Spleen (tissue), 11 donors: ENCODE measurements around the gene HOXD12. TPM values are rescaled to one million over a fixed set of nuclear protein-coding genes. Genes with fewer than 3 reads are reported as not detected.

ENCODE experiments used
- DNase-seq: peaks from one replicate; pipeline ENCODE4 v3.0.0-alpha.2; 2020
- H3K27ac ChIP-seq, 8 donors: fragments of 200-600 bp; sonication (generic) in 7 of 8; 1 replicate in 4 of 8; 2 replicates in 4 of 8; pipeline versions ENCODE4 v1.5.0 to v1.8.0; 2016 to 2021; ENCODE audit warnings: inconsistent platforms in 4 of 8, mild to moderate bottlenecking in 4 of 8, moderate library complexity in 1 of 8
- H3K27me3 ChIP-seq, 7 donors: fragments of 200-600 bp; sonication (generic) in 6 of 7; replicated peaks in 1 of 7; 1 replicate in 4 of 7; 2 replicates in 3 of 7; pipeline versions ENCODE4 v1.5.0 to v1.8.0; 2016 to 2021; ENCODE audit warnings: inconsistent platforms in 3 of 7, mild to moderate bottlenecking in 1 of 7
- H3K36me3 ChIP-seq, 6 donors: fragments of 200-600 bp; sonication (generic) in 5 of 6; 1 replicate in 4 of 6; 2 replicates in 2 of 6; pipeline versions ENCODE4 v1.5.0 to v1.8.0; 2016 to 2021; ENCODE audit warnings: inconsistent platforms in 2 of 6
- H3K4me1 ChIP-seq, 6 donors: fragments of 200-600 bp; sonication (generic) in 5 of 6; 1 replicate in 3 of 6; 2 replicates in 3 of 6; pipeline versions ENCODE4 v1.5.0 to v1.8.0; 2016 to 2021; ENCODE audit warnings: inconsistent platforms in 3 of 6
- H3K4me3 ChIP-seq, 8 donors: fragments of 200-600 bp; sonication (generic) in 7 of 8; 1 replicate in 4 of 8; 2 replicates in 4 of 8; pipeline versions ENCODE4 v1.5.0 to v1.8.0; 2016 to 2021; ENCODE audit warnings: inconsistent platforms in 4 of 8, mild to moderate bottlenecking in 4 of 8, moderate library complexity in 2 of 8
- H3K9me3 ChIP-seq, 8 donors: fragments of 200-600 bp; sonication (generic) in 7 of 8; 1 replicate in 4 of 8; 2 replicates in 4 of 8; pipeline versions ENCODE4 v1.5.0 to v1.8.0; 2016 to 2021; ENCODE audit warnings: inconsistent platforms in 4 of 8
- POLR2A ChIP-seq, 3 donors: fragments of 450-650 bp; IDR thresholded peaks; one replicate each; pipeline ENCODE4 v1.5.1; 2017; ENCODE audit warnings: antibody characterized with exemption in 3 of 3, mild to moderate bottlenecking in 1 of 3
- POLR2AphosphoS5 ChIP-seq, 3 donors: sonication (generic); formaldehyde crosslinking; IDR thresholded peaks; one replicate each; pipeline ENCODE4 v1.5.1; 2017; ENCODE audit warnings: antibody characterized with exemption in 3 of 3
- WGBS, 5 donors: extraction: QIAGEN DNeasy Blood & Tissue Kit in 3 of 5; methylation state at CpG; one replicate each; pipeline versions ENCODE4 v1.1.5 to v1.1.7; 2013 to 2018; 5-methylcytosine and 5-hydroxymethylcytosine counted together
- intact Hi-C: fragments of 100-400 bp; cut with DNase I; formaldehyde crosslinking; loops from one replicate; pipeline ENCODE4 v1.15.0; 2023; ENCODE audit warnings: low total_unique reads
- polyA plus RNA-seq, 3 donors: library from polyadenylated mRNA; stranded (reverse); fragments of 200-250 nt; gene quantifications; one replicate each; pipeline ENCODE4 v1.2.1, GENCODE V29; 2013
- total RNA-seq, 7 donors: library from RNA; depleted of rRNA in 3 of 7; stranded (reverse); fragments of >200 nt in 3 of 7; fragmentation: NEBNext Ultra II Directional in 4 of 7; extraction: Animal tissue kit (Norgen Biotek cat#: 25700) in 4 of 7; gene quantifications; one replicate each; pipeline versions ENCODE4 v1.1.0 to v1.2.1, GENCODE V29; 2016 to 2021
- TF ChIP-seq, protein P1 (sequence below), 11 experiments: fragments of 200-600 bp in 7 of 11; fragments of 450-650 bp in 4 of 11; sonication (generic) in 4 of 11; IDR thresholded peaks in 8 of 11; conservative IDR thresholded peaks in 3 of 11; 1 replicate in 7 of 11; 2 replicates in 4 of 11; pipeline versions ENCODE4 v1.4.0 to v1.8.0; 2016 to 2021; ENCODE audit warnings: antibody characterized with exemption in 11 of 11, inconsistent platforms in 4 of 11, mild to moderate bottlenecking in 1 of 11
- donor health status: healthy with polysubstance abuse.
- donor health status: DM: no; HTN: no; CAD: no; lungs with moderate emphysema.
- donor health status: DM: no; HTN: no; CAD: no.
- donor health status: Bipolar disorder and iron deficiency.
- donor health status: healthy.
- donor health status: DM: no; HTN: no; CAD: no.
- donor health status: DM: yes; HTN: yes; CAD: no.

HOXD12 gene
- total and polyA plus RNA-seq, 10 donors: not detected

DNA sequence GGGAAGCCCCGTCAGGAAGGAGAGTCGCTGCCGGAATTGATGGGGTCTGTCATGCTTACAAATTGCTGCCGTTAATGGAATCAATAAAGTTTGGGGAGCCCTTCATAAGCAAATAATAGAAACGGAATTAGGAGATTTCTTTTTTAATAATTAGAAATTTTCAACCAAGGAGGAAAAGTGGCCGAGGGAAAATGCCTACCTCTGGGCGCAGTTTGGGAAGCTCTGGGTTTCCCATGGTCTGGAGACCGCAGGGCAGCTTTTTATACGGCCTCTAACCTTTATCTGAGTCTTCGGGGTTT lies 17.1 kb upstream of the HOXD12 start:
- DNase-seq: no peak
- Histone ChIP-seq H3K36me3 (peaks cover 0 to 3% (median 0%) of the 10 kb centered on the region in 6 donors), H3K4me1 (peaks cover 0 to 64% (median 35%) of the 10 kb centered on the region in 6 donors), H3K27me3 (peaks cover 33 to 100% (median 100%) of the 10 kb centered on the region in 7 donors), H3K27ac (no peak overlapping the region), H3K4me3 (peak overlapping the region in 1 of 8 donors; percentile 31), H3K9me3 (peaks cover 0 to 55% (median 4%) of the 10 kb centered on the region in 8 donors)
- WGBS, 5 donors: 4 to 9% (median 8%) methylated on average over 10 of the region's 10 CpGs
- intact Hi-C loops: no loop called here
- no peak for TF ChIP-seq POLR2A (IDR thresholded peaks at IDR 0.05)
- TF ChIP-seq, protein P1, sequence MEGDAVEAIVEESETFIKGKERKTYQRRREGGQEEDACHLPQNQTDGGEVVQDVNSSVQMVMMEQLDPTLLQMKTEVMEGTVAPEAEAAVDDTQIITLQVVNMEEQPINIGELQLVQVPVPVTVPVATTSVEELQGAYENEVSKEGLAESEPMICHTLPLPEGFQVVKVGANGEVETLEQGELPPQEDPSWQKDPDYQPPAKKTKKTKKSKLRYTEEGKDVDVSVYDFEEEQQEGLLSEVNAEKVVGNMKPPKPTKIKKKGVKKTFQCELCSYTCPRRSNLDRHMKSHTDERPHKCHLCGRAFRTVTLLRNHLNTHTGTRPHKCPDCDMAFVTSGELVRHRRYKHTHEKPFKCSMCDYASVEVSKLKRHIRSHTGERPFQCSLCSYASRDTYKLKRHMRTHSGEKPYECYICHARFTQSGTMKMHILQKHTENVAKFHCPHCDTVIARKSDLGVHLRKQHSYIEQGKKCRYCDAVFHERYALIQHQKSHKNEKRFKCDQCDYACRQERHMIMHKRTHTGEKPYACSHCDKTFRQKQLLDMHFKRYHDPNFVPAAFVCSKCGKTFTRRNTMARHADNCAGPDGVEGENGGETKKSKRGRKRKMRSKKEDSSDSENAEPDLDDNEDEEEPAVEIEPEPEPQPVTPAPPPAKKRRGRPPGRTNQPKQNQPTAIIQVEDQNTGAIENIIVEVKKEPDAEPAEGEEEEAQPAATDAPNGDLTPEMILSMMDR (IDR thresholded peaks at IDR 0.05 in 8 of 11, conservative IDR thresholded peaks at IDR 0.05 in 3 of 11): no peak
- TF ChIP-seq POLR2AphosphoS5 (IDR thresholded peaks at IDR 0.05): no peak

DNA sequence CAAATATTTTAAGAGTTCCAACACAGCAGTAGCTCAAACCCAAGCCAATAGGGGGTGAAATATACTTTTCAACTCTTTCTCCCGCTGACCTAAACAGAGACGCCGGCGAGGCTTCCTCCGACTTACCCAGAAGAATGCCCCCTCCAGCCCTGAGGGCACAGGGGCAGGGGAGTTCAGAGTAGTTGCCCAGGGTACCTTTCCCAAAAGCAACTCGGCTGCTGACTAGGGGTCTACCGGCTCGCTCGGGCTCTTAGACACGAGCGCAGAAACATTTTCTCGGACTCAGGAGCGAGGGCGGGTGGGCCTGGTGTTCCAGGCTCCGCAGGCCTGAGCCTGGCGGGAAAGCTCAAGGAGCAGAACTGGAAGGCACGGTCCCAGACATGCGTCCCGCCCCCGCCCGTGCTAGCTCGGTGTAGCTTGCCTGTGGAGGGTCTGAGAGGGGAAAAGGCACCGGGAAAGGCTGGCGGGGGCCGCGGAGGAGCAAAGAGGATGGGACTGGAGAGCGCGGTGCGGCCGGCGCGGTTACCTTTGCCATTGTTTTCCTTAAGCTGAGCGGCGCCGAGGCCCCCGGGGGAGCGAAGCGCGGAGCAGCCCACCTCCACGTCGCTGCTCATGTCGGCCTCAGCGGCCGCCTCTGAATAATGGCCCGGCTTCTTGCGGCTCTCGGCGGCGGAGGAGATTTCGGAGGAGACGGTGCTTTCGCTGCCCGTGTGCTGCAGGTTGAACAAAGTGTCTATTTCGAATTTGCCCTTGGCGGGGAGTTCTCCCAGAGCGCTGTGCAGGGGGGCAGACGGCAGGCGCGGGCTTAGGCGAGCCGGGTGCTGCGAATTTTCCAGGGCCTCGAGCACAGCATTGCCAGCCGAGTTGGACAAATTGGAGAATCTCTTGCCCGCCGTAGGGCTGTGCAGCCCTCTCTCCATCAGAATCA lies 16.5 kb upstream of the HOXD12 start:
- 6 to 15% (median 11%) methylated on average over 63 to 66 of the region's 66 CpGs for WGBS, 5 donors
- no peak for DNase-seq
- intact Hi-C loops: no loop called here
- TF ChIP-seq, protein P1 (IDR thresholded peaks at IDR 0.05 in 8 of 11, conservative IDR thresholded peaks at IDR 0.05 in 3 of 11): no peak
- TF ChIP-seq POLR2A (IDR thresholded peaks at IDR 0.05) (no peak), POLR2AphosphoS5 (IDR thresholded peaks at IDR 0.05) (peak in 1 of 3 donors; percentile 28)
- Histone ChIP-seq H3K4me3 (peak overlapping the region in 1 of 8 donors; percentile 25), H3K9me3 (peaks cover 0 to 55% (median 4%) of the 10 kb centered on the region in 8 donors), H3K36me3 (peaks cover 0 to 3% (median 0%) of the 10 kb centered on the region in 6 donors), H3K27ac (no peak overlapping the region), H3K27me3 (peaks cover 33 to 100% (median 100%) of the 10 kb centered on the region in 7 donors), H3K4me1 (peaks cover 4 to 70% (median 40%) of the 10 kb centered on the region in 6 donors)

DNA sequence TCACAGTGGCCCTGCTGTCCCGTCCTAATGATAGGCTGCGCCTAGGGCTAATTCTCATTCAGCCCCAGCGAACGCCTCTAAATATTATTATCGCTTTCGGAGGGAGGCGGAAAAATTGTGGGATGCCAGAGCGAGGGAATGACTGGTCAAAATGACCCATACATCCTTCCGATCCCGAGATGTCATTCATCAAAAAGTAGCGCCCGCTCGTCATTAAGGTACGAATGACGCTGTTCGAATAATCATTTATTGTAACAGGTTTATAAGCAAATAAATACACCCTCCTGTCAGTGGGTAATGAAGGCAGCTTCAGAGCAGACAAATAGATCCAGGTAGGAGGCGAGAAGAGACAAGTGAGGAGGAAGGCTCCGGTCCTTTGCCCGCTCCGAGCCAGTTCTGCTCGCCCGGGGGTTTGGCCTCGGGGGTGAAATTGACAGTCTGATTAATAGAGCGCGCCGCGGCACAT lies 15.8 kb upstream of the HOXD12 start, which contains the start of gene EVX2:
Gene EVX2, minus strand, starts transcription at position 167 of the 466 bp plus-strand sequence. CDS start 186 bp downstream, outside the sequence.
- Histone ChIP-seq H3K27ac (no peak within 1 kb of the TSS), H3K27me3 (peaks cover 33 to 100% (median 100%) of the 10 kb centered on the region in 7 donors), H3K9me3 (peaks cover 0 to 53% (median 4%) of the 10 kb centered on the region in 8 donors), H3K4me3 (peak within 1 kb of the TSS in 1 of 8 donors; percentile 25), H3K4me1 (peaks cover 4 to 77% (median 46%) of the 10 kb centered on the region in 6 donors), H3K36me3 (peaks cover 0 to 3% (median 0%) of the 10 kb centered on the region in 6 donors)
- 13 to 19% (median 17%) methylated on average over 27 of the region's 27 CpGs for WGBS, 5 donors
- TF ChIP-seq, protein P1 (IDR thresholded peaks at IDR 0.05 in 8 of 11, conservative IDR thresholded peaks at IDR 0.05 in 3 of 11): no peak
- no peak for TF ChIP-seq POLR2A (IDR thresholded peaks at IDR 0.05)
- no peak for TF ChIP-seq POLR2AphosphoS5 (IDR thresholded peaks at IDR 0.05)
- intact Hi-C loops: no loop called here
- no peak for DNase-seq
